Measurements from ENCODE around the gene LRRC74B.

Gene LRRC74B

GRCh38 chr22:21014202-21014725 is 31.5 kb upstream of the LRRC74B start:
- peak; percentile 87 for DNase-seq (ENCODE audit: low spot score)

DNA sequence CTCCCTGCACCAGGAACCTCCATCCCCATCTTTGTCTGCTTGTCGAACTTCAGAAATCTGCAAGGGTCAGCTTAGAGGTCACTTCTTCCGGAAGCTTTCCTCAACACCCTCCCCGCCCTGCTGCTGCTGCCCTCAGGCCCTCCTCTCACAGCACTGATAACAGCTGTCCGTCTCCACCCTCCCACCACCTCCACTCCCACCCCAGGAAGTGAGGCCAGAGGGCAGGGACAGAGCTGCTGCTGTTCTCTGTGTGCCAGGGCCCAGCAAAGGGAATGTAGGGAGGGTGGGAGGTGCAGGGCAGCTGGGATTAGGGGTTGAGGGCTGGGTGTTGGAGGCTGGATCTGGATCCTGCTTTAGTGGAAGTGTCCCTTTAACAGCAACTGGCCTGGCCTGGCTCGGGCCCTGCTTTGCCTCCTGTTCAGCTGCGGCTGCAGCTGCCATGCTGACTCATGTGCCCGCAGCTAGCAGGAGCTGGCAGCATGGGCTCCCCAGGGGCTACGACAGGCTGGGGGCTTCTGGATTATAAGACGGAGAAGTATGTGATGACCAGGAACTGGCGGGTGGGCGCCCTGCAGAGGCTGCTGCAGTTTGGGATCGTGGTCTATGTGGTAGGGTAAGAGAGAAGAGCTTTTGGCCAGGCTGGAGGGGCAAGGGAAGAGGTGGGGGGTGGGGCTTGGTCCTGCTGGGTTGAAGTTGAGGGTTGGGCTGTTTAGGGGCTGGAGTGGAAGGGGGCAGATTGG is 30.9 kb upstream of the LRRC74B start, which contains the start of gene P2RX6:
Gene P2RX6 (plus strand): TSS at position 440 of the 740 bp plus-strand sequence. CDS start 10 bp downstream, at position 450.
- DNase-seq (ENCODE audit: low spot score) = peak; percentile 15

DNA sequence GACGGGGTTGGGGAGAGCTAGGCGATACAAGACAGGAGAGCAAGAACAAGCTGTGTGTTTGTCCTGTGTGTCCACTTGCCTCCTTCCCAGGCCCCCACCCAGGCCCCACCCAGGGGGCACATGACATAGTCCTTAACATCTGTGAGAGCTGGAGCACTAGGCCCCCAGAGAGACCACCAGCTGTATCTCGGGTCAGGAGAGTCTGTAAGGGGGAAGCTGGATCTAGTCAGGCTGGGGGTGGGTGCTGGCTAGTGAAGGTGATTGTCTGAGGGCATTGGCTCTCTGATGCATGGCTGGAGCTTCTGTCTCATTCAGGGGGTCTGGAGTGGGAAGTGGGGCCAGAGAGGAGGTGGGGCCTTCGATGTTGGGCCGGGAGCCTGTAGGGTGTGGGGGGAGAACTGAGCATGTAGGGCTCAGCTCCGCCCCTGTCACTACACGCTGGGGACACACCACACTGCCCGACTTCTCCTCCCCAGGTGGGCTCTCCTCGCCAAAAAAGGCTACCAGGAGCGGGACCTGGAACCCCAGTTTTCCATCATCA is 30.2 kb upstream of the LRRC74B start:
- no peak for DNase-seq (ENCODE audit: low spot score)

DNA sequence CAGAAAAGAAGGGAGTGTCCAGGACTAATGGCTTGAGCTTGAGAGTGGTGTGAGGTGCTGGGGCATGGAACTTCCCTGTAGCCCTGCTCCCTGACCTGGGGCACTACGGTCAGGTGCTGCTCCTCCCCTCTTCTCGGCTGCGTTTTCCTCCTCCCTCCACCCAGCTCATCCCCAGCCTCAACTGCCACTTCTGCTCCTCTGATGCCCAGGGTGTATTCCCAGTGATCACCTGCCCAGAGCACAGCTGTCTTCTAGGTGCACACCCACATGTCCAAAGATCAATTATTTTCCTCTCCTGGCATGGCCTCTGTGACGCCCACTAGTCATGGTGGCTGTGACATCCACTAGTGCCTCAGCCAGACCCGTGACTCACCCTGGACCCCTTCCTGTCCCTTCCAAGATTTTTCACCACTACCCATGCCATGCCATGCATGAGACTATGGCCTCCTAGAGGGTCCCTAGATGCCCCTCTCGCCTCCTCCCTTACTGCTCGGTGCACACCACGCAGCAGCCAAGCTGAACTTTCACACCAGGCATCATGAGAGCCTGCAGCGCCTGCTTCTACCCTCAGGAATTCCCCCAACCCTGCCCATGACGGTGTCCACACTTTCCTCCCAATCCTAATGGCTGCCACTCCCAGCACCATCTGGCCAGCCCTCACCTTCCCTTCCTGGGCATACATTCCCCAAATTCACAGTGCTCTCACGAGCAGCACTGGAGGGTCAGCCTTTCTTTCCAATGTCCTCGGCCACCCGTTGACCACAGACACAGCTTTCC is 28.9 kb upstream of the LRRC74B start:
- DNase-seq (ENCODE audit: low spot score) = no peak

GRCh38 chr22:21018314-21018713 is 27.4 kb upstream of the LRRC74B start:
- DNase-seq (ENCODE audit: low spot score) = no peak

- DNase-seq (ENCODE audit: low spot score) = no peak
These were observed 24.8 kb upstream of the LRRC74B start for GRCh38 chr22:21020802-21021429.

- no peak for DNase-seq (ENCODE audit: low spot score)
These were observed 23.2 kb upstream of the LRRC74B start for GRCh38 chr22:21022507-21022906.

GRCh38 chr22:21022955-21023614 is 22.7 kb upstream of the LRRC74B start:
- no peak for DNase-seq (ENCODE audit: low spot score)

- no peak for DNase-seq (ENCODE audit: low spot score)
These were observed 20.5 kb upstream of the LRRC74B start for GRCh38 chr22:21025266-21025665.

- no peak for DNase-seq (ENCODE audit: low spot score)
These were observed 19.7 kb upstream of the LRRC74B start for GRCh38 chr22:21025763-21026755.

DNA sequence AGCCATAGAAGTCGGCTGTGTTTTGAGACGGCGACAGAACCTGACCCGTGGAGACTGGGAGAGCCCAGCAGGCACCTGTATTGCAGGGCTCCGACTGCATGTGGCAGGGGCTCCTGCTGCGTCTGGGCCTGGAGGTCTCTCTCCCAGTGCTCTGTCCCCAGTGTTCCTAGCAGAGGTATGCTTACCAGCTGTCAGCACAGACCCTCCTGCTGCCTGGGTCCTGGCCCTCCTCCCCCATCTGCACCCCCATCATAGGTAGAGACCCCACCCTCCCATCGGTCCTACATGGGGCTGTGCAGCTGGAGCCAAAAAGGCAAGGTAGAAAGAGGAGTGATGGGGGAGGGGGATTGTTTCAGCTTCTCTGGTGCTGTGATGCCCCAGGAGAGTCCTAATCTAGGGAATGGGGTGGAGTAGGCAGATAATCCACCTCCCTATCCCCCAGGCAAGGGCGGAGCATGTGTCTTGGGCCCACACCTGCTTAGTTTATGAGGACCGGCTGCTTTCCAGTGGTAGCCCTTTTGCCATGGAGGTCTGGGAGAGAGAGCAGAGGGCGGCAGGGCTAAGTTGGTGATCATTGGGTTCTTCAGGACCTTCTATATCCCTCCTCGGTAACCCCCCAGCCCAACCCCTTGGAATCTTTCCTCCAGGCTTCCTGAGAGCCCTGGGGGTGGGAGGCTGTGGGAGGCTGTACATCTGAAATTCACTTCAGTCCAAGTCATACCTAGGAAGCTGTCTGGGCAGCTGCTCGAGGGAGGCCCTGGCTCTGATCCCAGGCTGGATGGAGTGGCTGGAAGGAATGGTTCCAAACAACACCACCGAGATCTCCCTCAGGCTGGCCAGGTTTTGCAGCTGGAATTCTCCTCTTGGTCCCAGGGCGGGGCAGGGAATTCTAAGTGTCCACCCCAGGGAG is 18.7 kb upstream of the LRRC74B start:
- no peak for DNase-seq (ENCODE audit: low spot score)

- DNase-seq (ENCODE audit: low spot score) = no peak
These were observed 17.2 kb upstream of the LRRC74B start for GRCh38 chr22:21028277-21029251.

DNA sequence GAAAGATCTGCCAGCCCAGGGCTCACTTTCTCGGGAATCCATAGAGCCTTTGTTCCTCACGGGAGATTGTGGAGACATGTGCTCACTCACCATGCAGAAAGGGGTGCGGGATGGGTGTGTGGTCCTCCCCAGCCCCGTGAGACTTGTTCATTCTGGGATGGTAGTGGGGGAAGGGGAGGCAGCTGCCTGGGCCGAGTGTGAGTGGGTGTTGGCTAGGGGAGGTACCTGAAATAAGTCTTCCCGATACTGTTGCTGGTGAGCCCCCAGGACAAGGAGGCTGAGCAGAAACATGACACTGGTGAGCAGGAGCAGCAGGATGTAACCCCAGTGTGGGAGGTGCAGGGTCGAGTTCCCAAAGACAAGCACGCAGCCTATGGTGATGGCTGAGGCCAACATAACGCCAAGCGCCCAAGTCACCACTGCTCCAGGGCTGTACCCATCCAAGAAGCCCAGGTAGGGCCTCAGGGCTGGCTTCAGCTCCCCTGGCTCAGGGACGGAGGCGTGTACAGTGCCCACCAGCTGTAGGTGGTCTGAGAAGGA is 16.2 kb upstream of the LRRC74B start:
- DNase-seq (ENCODE audit: low spot score) = no peak

DNA sequence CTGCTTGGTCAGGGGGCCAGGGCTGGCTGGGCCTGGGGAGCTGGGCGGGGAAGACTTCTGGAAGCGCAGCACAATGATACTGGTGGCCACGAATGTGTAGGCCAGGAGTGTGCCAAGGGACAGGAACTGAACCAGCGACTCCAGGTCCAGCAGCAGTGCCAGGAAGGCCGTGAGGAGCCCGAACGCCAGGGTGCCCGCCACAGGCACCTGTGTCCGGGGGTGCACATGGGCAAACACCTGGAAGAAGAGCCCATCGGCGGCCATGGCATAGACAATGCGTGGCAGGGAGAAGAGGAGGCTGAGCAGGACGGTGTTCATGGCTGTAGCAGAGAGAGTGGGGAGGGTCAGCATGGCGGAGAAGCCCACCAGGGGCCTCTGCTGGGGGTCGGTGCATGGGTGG is 15.7 kb upstream of the LRRC74B start:
- DNase-seq (ENCODE audit: low spot score) = no peak

DNA sequence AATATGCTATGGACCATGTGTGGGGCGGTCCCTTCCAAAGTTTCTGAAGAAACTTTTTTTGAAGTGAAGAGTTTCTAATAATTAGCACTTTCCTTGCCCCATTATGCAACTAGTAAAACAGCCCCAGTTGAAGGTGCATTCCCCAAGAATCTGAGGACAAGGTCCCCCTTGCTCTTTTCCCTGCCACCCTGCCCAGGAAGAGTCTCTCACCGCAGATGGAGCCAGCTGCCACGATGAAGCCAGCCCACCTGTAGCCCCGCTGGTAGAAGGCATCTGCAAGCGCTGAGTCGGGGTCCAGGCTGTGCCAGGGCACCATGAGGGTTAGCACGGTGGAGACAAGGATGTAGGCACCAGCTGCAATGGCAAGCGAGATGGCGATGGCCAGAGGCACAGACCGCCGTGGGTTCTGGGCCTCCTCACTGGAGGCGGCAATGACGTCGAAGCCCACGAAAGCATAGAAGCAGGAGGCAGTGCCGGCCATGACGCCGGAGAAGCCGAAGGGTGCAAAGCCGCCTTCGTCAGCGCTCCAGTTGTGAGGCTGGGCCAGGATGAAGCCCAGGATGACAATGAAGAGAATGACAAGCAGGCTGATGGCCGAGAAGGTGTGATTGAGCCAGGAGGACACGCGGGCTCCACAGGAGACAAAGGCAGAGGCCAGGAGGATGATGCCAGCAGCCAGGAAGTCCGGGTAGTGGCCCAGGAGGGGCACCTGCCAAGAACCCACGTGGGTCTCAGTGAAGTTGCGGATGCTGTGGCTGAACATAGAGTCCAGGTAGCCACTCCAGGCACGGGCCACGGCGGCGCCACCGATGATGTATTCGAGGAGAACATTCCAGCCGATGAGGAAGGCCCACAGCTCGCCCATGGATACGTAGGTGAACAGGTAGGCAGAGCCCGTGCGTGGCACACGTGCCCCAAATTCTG is 14.9 kb upstream of the LRRC74B start:
- DNase-seq (ENCODE audit: low spot score) = no peak

GRCh38 chr22:21031545-21032036 is 14.2 kb upstream of the LRRC74B start:
- DNase-seq (ENCODE audit: low spot score) = no peak

All from kidney tubule cell (primary cell).